GM12864 (cell line): ENCODE measurements around the gene CD109.

ENCODE experiments used
- DNase-seq: peaks from one replicate; pipeline ENCODE4 v3.0.0-alpha.2; 2011; ENCODE audit warnings: low read depth
- H3K4me3 ChIP-seq: 2 replicates; pipeline ENCODE4 v1.5.1; 2011; ENCODE audit warnings: mild to moderate bottlenecking, low read depth, low read length, control low read depth
- TF ChIP-seq, protein P1 (sequence below): IDR thresholded peaks from 2 replicates; pipeline ENCODE4 v1.5.1; 2011; ENCODE audit warnings: low read depth, mild to moderate bottlenecking, moderate library complexity, low read length, control low read depth, inconsistent platforms; ENCODE audit errors: missing control alignments

CD109 gene

DNA sequence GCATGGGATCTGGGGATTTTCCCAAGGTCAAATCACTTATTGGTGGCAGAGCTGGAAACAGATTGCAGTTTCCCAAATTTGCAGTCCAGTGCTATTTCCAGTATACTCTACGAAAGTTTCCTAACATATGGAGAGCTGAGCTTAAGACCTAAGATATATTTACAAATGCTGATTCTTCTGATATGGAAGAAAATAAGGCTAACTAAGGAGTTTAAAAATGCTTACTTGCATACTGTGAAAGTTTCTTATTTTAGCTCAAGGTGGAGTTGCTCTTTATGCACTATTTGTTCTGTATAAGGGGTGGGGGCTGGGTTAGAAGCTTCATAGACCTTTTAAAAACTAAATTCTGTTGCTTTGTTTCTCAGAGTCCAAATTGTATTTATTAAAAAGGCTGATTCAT lies 7.5 kb downstream of the CD109 start:
- TF ChIP-seq, protein P1, sequence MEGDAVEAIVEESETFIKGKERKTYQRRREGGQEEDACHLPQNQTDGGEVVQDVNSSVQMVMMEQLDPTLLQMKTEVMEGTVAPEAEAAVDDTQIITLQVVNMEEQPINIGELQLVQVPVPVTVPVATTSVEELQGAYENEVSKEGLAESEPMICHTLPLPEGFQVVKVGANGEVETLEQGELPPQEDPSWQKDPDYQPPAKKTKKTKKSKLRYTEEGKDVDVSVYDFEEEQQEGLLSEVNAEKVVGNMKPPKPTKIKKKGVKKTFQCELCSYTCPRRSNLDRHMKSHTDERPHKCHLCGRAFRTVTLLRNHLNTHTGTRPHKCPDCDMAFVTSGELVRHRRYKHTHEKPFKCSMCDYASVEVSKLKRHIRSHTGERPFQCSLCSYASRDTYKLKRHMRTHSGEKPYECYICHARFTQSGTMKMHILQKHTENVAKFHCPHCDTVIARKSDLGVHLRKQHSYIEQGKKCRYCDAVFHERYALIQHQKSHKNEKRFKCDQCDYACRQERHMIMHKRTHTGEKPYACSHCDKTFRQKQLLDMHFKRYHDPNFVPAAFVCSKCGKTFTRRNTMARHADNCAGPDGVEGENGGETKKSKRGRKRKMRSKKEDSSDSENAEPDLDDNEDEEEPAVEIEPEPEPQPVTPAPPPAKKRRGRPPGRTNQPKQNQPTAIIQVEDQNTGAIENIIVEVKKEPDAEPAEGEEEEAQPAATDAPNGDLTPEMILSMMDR, result no peak
- H3K4me3 ChIP-seq, result no peak overlapping the region
- no peak for DNase-seq

DNA sequence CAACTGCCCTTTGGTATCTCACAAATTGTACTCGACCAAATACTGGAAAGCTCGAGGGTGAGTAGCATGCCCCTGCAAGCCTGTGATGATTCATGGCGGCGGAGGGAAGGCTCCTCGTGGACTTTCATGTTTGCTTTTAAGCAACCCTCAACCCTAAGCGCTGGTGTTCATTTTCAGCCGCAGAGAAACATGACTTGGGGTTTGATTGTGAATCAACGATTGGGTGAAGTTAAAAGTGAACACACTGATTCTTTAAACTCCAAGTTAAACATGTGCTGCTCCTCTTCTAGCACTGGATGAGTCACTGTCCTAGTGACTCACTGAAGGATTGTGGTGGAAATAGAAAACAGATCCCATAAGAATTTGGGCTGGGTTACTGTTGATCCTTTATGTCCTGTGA lies 8.3 kb downstream of the CD109 start:
- DNase-seq, result no peak
- no peak overlapping the region for H3K4me3 ChIP-seq
- TF ChIP-seq, protein P1, result no peak

DNA sequence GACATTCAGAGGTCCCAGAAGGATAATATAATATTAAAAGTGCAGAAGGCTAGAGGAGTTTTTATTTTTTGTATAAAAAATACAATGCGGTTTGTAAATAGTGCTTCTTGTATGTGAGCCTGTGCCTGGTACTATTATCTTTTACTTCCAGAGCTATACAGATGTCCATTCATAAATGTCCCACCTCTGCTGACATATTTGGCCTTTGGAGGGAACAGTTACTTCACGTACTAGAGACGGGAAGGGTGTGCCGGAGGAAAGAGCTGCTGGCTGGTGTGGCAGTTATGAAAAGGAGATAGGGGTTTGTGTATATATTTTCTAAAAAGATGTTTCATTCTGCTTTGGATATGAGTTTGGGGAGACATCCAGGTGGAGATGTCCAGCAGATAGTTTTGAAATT lies 8.8 kb downstream of the CD109 start:
- TF ChIP-seq, protein P1, result no peak
- H3K4me3 ChIP-seq, result no peak overlapping the region
- no peak for DNase-seq

DNA sequence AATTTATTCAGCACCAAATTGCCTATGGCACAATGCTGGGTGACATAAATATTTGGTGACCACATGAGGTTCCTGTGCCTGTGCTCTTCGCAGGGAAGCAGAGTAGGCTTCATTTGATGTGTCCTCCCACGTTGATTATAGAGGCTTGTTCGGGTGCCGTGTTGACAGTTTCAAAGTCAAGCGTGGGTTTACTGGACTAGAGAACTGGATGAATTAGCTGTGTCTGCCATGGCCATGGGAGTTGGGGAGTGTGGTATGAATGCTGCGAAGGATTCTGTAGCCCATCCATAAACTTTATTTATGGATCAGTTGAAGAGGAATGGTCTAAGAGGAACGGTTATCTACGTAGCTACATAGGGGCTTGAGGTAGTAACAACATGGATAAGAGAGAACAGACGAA lies 11.0 kb downstream of the CD109 start:
- H3K4me3 ChIP-seq, result no peak overlapping the region
- DNase-seq, result no peak
- TF ChIP-seq, protein P1, result no peak

DNA sequence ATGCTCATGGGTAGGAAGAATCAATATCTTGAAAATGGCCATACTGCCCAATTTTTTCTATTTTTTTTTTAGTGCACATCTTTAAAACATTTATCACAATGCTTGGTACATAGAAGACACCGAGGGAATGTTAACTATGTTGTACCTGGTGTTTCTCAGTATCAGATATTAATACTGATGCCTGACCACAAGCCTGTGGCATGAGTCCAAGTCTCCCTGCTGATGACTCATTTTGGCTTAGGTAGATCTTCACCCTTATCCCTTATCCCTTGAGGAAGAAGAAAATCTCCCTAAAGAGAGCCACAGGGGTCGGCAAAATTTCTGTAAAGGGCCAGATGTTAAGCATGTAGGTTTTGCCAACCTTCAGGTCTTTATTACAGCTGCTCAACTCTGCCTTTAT lies 14.5 kb downstream of the CD109 start:
- H3K4me3 ChIP-seq, result no peak overlapping the region
- DNase-seq, result no peak
- TF ChIP-seq, protein P1, result no peak

DNA sequence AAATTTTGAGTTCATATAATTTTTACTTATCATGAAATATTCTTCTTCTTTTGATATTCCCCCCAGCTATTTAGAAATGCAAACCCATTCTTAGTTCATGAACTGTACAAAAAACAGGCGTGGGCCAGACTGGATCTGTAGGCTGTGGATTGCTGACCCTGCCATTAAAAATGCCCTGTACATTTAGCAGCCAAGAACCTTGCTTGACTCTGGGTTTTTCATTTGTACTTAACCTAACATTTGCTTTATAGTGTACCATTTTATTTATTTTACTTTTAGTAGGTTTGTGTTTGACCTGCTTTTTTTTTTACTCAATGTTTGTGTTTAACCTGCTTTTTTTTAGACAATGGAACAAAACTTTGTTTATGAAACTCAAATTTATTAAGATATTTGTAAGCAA lies 14.9 kb downstream of the CD109 start:
- no peak for DNase-seq
- TF ChIP-seq, protein P1, result no peak
- no peak overlapping the region for H3K4me3 ChIP-seq

DNA sequence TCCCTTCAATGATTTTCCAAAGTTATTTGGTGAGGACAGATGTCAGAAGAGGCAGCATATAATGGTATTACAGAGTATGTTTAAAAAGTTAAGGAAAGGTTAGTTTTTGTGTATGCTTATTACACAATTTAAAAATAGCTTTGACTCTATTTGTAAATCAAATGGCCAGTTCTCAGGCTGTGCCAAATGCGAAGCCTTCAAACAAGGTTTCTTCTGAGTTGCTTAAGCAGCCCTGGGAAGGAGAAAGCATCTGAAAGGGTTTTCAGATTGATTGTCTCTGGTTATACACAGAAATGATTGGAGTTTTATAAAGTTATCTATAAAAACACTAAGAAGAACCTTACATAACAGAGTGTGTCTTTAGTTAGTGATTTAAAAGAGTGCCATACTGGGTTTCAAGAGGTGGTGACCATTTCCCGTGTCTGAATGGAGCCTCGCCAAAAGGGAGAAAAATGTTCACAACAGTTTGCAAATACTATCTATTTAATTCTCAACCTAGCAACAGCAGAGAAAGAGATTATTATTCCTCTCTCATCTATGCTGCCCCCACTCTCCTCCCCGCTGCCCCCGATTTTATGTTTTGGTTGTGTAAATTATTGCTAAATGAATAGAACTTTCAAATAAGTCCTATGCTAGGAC lies 16.7 kb downstream of the CD109 start:
- no peak overlapping the region for H3K4me3 ChIP-seq
- TF ChIP-seq, protein P1, result no peak
- no peak for DNase-seq
